Measurements from ENCODE around the gene PPP1R9B. TPM values are rescaled to one million over a fixed set of nuclear protein-coding genes. Genes with fewer than 3 reads are reported as not detected.

Gene PPP1R9B
- total RNA-seq, 1 experiment from 2014 or later, result 34.8 TPM

GRCh38 chr17:50087912-50088405, 62.5 kb downstream of the PPP1R9B start:
- BruUV-seq (replicated peaks), result no TSS peak
- TF ChIP-seq CTCF (IDR thresholded peaks at IDR 0.05; ENCODE audit: unreplicated experiment), result no peak
- no peak overlapping the region for H3K4me3 Mint-ChIP-seq (ENCODE audit: unreplicated experiment)
- intact Hi-C loops (cut with micrococcal nuclease), result loop anchor here (1.0 kb wide), 1 partner anchor 61 kb away; no protein-coding TSS in a partner anchor
- peak overlapping the region; percentile 27 for H3K27ac Mint-ChIP-seq (ENCODE audit: low read depth, unreplicated experiment)
- POLR2A ChIA-PET, result interaction anchor here (0.7 to 2.8 kb wide), 10 partner anchors 24 to 90 kb away, joined by 3 to 30 read pairs (median 4); partner anchors contain the start of gene ITGA3
- H3K9me3 Mint-ChIP-seq (ENCODE audit: unreplicated experiment), result no peaks in the 10 kb centered on the region
- DNase-seq (ENCODE audit: unreplicated experiment), result no peak
- H3K36me3 Mint-ChIP-seq (ENCODE audit: insufficient read depth, unreplicated experiment), result peaks cover 85% of the 10 kb centered on the region
- CTCF ChIA-PET, result interaction anchor here (0.6 to 3.2 kb wide), 23 partner anchors 10 to 709 kb away, joined by 3 to 56 read pairs (median 5); partner anchors contain the start of gene ITGA3
- no peaks in the 10 kb centered on the region for H3K27me3 Mint-ChIP-seq (ENCODE audit: insufficient read depth, unreplicated experiment)
- no peaks in the 10 kb centered on the region for H3K4me1 Mint-ChIP-seq (ENCODE audit: insufficient read depth, unreplicated experiment)

- H3K27ac Mint-ChIP-seq (ENCODE audit: low read depth, unreplicated experiment), result peak overlapping the region; percentile 27
- no peak overlapping the region for H3K4me3 Mint-ChIP-seq (ENCODE audit: unreplicated experiment)
- intact Hi-C loops (cut with micrococcal nuclease), result loop anchor here (1.0 kb wide), 1 partner anchor 60 kb away; no protein-coding TSS in a partner anchor
- peak; percentile 69 for DNase-seq (ENCODE audit: unreplicated experiment)
- no peaks in the 10 kb centered on the region for H3K4me1 Mint-ChIP-seq (ENCODE audit: insufficient read depth, unreplicated experiment)
- peak; percentile 85 for TF ChIP-seq CTCF (IDR thresholded peaks at IDR 0.05; ENCODE audit: unreplicated experiment)
- BruUV-seq (replicated peaks), result no TSS peak
- no peaks in the 10 kb centered on the region for H3K27me3 Mint-ChIP-seq (ENCODE audit: insufficient read depth, unreplicated experiment)
- H3K36me3 Mint-ChIP-seq (ENCODE audit: insufficient read depth, unreplicated experiment), result peaks cover 85% of the 10 kb centered on the region
- no peaks in the 10 kb centered on the region for H3K9me3 Mint-ChIP-seq (ENCODE audit: unreplicated experiment)
- CTCF ChIA-PET, result interaction anchor here (0.5 to 3.2 kb wide), 32 partner anchors 9 to 407 kb away, joined by 3 to 56 read pairs (median 5); partner anchors contain the start of gene ITGA3
- POLR2A ChIA-PET, result interaction anchor here (0.6 to 2.8 kb wide), 13 partner anchors 14 to 89 kb away, joined by 3 to 30 read pairs (median 4); partner anchors contain the start of gene ITGA3
These were observed 63.1 kb downstream of the PPP1R9B start for GRCh38 chr17:50087246-50087911.

Other genes starting within 250 kb of the PPP1R9B start
- 0.32 and 0.56 TPM in 2 replicates for gene DLX4, start 181.5 kb downstream of the PPP1R9B start, total RNA-seq (2022)
- not detected in 2 replicates for gene DLX3, start 155.5 kb downstream of the PPP1R9B start, total RNA-seq (2022)
- 588 and 717 TPM in 2 replicates for gene ITGA3, start 94.6 kb downstream of the PPP1R9B start, total RNA-seq (2022)
- gene PDK2, start 55.3 kb downstream of the PPP1R9B start, total RNA-seq (2022), result 9.9 and 11.2 TPM in 2 replicates
- 0.09 TPM in 1 of 2 replicates, not detected in the other for gene SAMD14, start 20.5 kb downstream of the PPP1R9B start, total RNA-seq (2022)
- not detected in 2 replicates for gene SGCA, start 15.3 kb upstream of the PPP1R9B start, total RNA-seq (2022)
- gene COL1A1, start 51.0 kb upstream of the PPP1R9B start, total RNA-seq (2022), result 3.4 and 4.5 TPM in 2 replicates
- gene TMEM92, start 123.8 kb upstream of the PPP1R9B start, total RNA-seq (2022), result 1.1 and 1.5 TPM in 2 replicates
- gene XYLT2, start 195.4 kb upstream of the PPP1R9B start, total RNA-seq (2022), result 9.6 and 14.0 TPM in 2 replicates
- 57.2 and 71.5 TPM in 2 replicates for gene MRPL27, start 222.5 kb upstream of the PPP1R9B start, total RNA-seq (2022)
- gene EME1, start 222.6 kb upstream of the PPP1R9B start, total RNA-seq (2022), result 6.0 and 6.7 TPM in 2 replicates
- 306 and 344 TPM in 2 replicates for gene LRRC59, start 246.8 kb upstream of the PPP1R9B start, total RNA-seq (2022)